HCT116 (cell line): ENCODE measurements around the gene LRRC47.

Source experiments
- ATF3 ChIP-seq: IDR thresholded peaks from 2 replicates; pipeline ENCODE4 v1.6.1; 2012
- CTCF ChIP-seq, 3 experiments: fragments of 200-600 bp in 1 of 3; sonication (generic) in 1 of 3; IDR thresholded peaks in 2 of 3; conservative IDR thresholded peaks in 1 of 3; 2 replicates each; pipeline ENCODE4 v1.5.1; 2012 to 2017; ENCODE audit warnings: low read depth in 2 of 3, low read length in 2 of 3, antibody characterized with exemption in 1 of 3, borderline replicate concordance in 1 of 3, control low read depth in 1 of 3, mild to moderate bottlenecking in 1 of 3, mixed read lengths in 1 of 3, mixed run types in 1 of 3, moderate library complexity in 1 of 3; ENCODE audit not compliant: insufficient read depth in 1 of 3
- POLR2A ChIP-seq: IDR thresholded peaks from 2 replicates; pipeline ENCODE4 v1.7.0; 2011; ENCODE audit warnings: borderline replicate concordance; ENCODE audit not compliant: insufficient read depth, insufficient read length; ENCODE audit errors: extremely low read depth
- POLR2AphosphoS5 ChIP-seq: IDR thresholded peaks from 2 replicates; pipeline ENCODE4 v1.6.1; 2011; ENCODE audit warnings: mild to moderate bottlenecking, low read depth, low read length, moderate library complexity

DNA sequence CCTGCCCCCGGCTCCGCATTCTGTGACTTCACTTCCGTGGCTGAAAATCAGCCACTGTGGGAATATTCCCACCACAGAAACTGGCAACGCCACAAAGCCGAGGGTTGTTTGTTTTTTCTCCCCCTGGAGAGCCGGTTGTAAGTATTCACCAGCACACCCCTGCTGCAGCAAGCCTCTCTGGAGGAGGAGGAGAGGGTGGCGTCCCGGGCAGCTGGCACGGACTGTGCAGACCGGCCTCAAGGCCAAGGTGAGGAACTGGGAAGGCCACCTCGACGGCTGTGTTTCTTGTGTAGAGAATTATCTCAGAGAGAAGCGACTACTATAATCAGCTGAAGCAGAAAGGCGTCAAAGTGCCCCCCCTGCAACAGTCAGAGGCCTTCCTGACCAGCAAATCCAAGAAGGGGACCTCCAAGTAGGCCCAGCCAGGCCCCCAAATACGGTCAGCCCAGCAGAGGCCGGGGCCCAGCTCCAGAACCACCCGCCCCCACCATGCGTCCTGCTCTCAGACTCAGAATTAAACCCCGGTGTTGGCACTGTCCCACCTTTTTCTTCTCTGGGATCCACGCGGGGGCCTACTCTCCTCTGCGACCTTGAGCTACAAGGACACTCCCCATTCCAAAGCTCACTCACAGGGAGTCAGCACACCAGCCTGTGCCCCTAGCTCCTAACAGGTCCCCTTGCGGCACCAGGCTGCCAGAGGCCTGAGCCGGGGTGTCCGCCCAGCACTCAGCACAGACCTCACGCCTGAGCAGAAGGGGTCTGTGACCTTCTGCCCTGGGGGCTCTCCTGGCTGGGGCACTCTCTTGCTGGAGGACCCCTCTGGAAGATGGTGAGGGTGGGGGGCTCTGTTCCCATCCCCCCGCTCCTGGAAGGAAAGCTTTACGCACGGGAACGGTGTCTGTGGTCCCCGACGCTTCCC, 24.9 kb downstream of the LRRC47 start:
- TF ChIP-seq CTCF (IDR thresholded peaks at IDR 0.05 in 2 of 3, conservative IDR thresholded peaks at IDR 0.05 in 1 of 3; ENCODE audit: borderline replicate concordance in 1 of 3, insufficient read depth in 1 of 3, low read depth in 2 of 3, low read length in 2 of 3) = no peak
- no peak for TF ChIP-seq POLR2A
- no peak for TF ChIP-seq ATF3
- no peak for TF ChIP-seq POLR2AphosphoS5
